Activated naive CD4-positive, alpha-beta T cell (primary cell): ENCODE measurements around the gene PRKN.
"Not testable (repeated sequence)": the region's sequence is repeated elsewhere in the genome, so short reads cannot be mapped to it uniquely, and the experiment has no call there.

Source experiments
- DNase-seq, 4 experiments: peaks; one replicate each; lab custom pipeline; 2025; lab: John Stamatoyannopoulos, UW

Gene PRKN

DNA sequence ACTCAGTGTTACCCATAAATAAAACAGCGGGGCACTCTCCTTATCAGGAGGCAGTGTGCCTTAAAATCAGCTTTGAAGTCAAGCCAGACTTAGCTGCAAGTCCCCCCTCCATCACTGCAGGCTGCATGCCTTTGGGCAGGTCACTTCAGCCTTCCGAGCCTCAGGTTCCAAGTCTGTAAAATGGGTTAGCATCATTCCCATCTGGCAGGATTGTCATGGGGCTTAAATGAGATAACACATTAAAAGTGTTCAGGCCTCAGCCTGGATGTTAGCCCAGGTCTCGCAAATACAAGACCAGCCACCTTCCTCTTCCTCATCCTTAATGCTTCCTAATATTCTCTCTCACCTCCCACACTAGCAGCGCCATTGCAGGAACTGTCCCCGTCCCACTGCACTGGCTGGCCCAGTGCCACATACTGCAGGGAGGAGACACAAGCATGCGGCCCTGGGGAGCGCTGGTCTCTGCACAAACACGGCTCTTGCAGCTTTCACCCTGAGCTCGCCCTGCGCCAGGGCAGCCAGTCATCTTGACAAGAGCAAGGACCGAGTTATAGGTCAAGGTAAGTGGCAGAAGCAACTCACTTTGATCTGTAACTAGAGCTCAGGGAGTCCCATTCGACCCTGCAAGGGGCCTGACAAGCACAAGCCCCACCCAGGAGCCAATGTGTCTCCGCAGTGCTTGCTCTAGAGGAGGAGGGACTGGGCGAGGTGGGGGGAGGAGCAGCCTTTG, 889.1 kb downstream of the PRKN start:
- no peak for DNase-seq

GRCh38 chr6:161837854-161838253, 889.7 kb downstream of the PRKN start:
- DNase-seq = no peak

DNA sequence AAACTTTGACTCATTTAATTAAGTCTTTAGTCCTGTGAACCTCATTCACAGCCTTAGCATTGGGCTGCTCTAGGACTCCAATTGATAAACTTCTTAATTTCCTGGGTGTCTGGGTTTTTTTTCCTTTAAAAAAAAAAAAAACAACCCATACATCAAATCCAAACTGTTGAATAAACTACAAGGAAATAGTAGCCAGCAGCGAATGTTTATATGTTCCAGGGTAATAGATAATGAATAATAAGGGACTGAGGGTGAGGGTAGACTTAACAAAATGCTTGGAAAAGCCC, 890.2 kb downstream of the PRKN start:
- DNase-seq = no peak

DNA sequence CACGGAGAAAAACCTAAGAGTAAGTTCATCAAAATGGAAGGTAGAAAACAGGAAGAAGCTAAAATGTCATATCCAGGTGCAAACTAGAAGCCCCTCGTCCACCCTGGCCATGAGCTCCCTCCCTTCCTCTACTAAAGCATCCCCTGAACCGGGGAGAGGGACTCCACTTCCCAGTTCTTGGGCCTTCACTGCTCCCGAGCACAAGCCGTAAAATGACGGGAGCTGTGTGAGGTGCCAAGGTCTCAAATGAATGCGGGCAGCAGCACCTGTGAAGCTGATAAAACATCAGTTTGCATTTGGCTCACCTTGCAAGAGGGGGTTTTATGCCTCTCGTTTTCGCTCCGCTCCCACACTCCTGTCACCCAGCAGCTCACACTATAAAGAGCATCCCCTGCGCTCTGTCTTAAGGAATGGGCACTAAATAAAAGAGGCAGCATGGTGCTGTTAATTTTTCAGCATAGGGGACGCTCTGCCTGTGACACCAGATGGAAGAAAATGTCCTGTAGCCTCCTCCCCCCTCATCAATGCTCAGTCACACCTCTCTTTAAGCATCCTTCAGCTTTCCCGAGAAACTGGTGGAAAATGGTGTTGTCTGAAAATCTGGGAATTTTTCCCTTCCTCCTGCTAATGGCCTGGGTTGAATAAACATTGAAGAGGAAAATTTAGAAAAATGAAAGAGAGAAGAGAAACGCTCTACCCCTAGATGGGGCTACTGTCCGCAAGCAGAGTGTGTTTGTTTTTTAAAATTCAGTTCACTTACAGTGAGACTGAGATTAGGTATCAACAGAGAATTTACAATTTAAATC, 890.7 kb downstream of the PRKN start:
- no peak for DNase-seq

- no peak for DNase-seq
These were observed 891.9 kb downstream of the PRKN start for GRCh38 chr6:161835500-161836215.

DNA sequence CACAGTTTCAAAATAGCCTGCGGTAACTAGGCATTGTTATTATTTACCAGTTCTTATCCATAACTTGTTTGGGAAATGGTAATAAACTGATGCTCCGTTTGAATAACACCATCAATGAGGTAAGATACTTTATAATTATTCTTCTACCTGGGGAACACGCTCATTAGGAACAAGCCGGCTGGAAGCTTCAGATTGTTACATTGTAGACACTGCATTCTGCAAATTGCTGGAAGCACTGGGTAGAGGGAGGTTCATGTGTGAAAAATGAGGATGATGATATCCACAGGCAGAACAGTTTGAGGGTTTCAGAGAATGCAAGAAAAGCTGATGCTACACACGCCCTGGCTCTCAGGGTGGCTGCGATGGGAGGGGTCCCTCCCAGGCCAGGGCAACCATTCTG, 893.1 kb downstream of the PRKN start:
- no peak for DNase-seq

- no peak for DNase-seq
These were observed 894.3 kb downstream of the PRKN start for GRCh38 chr6:161833099-161833860.

DNA sequence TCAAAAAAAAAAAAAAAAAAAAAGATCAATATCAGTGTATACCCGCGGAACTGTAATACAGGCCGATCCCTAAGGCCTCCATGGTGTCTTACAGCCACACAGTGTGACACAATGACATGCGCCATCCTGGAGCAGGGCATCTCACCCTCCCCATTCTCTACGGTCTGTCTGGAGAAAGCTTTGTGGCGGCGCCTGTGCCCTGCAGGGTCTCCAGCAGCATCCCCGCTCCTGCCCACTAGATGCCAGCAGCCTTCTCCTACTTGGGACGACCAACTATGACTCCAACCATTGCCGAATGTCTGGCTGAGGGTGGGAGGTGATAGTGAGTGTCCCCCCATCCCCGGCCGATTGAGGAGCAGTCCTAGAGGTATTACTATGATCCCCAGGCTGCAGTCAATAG, 894.9 kb downstream of the PRKN start:
- no peak for DNase-seq

DNA sequence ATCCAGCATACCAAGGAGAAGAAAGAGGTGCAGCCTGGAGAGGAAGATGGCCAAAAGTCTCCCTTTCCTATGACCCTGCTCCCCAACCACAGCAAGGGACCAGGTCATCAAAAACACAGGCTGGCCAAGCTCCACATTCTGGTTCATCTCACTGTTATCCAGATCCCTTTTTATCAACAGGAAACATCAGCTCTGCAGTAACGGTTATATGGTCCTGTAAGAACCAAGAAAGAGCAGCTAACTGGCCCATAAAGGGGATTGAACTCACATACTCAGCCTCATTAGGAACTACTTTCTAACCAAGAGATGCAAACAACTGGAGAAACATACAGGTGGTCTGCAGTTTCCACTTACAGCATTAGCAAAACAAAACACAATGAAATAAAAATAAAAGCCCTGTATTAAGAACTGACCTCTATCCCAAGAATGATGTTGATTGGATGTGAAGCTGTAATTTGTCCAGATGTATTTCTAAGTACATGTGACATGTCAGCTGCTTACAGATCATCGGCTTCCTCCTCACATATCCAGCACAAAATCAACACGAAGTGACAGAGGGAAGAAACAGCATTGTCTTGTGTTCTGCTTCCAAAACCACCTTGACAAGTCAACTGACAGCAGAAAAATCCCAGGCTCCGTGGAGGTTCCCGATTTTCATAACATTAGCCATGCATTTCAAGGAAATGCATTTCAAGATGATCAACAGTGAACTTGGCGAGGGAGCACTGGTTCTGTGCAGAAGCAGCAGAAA, 896.5 kb downstream of the PRKN start:
- DNase-seq = no peak

DNA sequence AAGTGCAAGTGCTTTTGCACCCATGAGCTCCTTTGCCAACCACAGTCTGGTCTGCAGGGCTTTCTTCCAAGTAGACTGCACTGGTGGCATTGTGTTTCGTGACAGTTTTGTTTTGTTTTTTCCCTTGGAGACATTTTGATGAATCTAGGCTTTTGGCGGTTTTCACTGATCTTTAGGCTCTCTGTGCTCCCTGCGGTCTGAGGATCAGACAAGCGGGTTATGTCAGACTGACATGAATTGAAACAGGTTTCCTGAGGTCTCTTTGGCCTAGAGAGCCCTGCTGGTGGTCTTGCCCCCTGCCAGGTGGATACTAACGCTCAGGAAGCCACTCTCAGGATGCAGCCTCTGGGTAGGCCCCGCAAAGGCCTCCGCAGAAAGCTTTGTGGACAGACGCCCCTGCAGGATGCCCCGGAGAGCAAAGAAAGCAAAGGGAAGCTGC, 898.3 kb downstream of the PRKN start:
- DNase-seq = no peak

DNA sequence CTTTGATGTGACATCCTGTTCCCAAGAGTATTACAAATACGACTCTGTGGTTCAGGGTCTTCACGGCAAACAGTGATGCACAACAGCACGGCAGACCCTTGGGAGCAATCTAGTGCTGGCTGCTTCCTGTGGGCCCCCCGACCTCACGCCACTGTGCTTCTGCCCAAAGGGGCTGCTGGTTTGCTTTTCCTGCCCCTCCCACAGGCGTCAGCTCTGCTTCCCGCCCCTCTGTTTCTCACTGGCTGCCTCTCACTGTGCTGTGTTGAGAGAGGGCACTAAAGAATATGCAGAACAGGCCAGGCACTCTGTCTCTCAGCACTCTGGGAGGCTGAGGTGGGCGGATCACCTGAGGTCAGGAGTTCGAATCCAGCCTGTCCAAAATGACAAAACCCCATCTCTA, 899.2 kb downstream of the PRKN start:
- DNase-seq = no peak

DNA sequence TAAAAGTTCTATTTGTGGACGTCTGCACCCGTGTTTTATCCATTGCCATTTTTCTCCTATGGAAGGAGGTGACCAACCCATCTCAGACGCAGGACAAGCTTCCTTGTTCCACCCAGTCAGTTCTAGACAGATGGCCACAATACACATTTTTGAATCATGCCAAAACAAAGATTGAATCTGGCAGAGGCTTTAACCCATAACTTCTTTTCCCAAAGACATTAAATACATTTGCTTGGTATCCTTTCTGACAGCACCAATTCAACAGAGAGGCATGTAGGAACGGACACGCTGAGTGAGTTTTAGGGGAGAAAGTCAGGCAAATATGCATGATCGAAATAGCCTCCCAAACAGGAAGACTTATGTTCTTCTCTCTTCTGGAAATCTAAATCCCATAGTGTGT, 901.1 kb downstream of the PRKN start:
- no peak for DNase-seq

DNA sequence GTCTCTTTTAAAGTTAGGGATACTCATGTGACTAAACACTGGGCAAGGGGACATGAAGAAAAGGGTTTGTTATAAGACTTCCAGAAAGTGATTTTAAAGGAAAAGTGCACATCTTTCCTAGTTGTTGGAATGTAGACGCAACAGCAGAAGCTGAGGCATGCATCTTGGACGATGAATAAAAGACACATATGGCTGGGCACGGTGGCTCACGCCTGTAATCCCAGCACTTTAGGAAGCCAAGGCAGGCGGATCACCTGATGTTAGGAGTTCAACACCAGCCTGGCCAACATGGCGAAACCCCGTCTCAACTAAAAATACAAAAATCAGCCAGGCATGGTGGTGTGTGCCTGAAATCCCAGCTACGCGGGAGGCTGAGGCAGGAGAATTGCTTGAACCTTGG, 905.4 kb downstream of the PRKN start:
- DNase-seq = not testable (repeated sequence)

GRCh38 chr6:161817881-161818280, 909.7 kb downstream of the PRKN start:
- no peak for DNase-seq

- no peak for DNase-seq
These were observed 911.6 kb downstream of the PRKN start for GRCh38 chr6:161815965-161816364.

- DNase-seq = no peak
These were observed 914.4 kb downstream of the PRKN start for GRCh38 chr6:161813156-161813555.

DNA sequence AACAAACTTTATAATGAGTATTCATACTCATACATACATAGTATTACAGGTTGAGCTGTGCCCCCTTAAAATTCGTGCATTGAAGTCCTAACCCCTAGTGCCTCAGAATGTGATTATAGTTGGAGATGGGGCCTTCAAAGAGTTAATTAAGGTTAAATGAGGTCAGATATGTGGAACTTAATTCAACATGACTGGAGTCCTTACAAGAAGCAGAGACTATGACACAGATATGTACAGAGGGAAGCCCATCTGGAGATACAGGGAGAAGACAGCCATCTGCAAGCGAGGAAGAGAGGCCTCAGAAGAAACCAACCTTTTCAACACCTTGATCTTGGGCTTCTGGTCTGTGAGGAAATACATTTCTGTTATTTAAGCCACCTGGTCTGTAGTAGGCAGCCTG, 917.6 kb downstream of the PRKN start:
- no peak for DNase-seq

GRCh38 chr6:161804838-161805237, 922.7 kb downstream of the PRKN start:
- no peak for DNase-seq

DNA sequence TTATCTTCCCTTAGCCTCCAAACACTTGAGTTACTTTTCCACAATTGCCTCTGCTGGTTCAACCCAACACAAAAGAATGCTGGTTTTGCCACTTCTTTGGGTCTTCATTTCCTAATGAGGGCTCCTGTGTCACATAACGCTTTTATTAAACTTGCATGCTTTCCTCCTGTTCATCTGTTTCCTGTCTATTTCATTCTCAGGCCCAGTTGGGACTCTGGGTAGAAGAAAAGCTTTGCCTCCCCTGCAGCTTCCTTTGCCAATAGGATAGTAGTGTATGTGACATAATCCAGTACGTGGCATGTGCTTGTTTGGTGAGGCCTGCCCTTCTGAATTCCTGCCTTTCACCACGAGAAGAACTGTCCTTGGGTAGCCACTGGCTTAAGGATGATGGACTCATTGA, 924.4 kb downstream of the PRKN start:
- DNase-seq = no peak

DNA sequence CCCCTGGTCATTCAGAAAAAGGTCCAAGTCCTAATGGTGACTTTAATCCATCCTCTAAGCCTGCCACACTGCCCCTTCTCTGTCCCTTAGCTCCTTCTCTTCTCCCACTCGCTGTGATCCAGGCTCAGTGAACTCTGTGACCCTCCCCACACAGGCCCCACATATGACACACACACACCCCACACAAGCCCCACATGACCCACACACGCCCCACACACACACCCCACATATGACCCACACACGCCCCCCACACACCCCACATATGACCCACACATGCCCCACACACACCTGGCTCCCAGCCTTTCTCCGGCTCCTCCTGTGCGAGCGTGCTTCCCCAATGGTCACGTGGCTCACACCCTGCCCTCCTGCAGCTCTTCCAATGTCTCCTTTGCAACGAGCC, 925.3 kb downstream of the PRKN start:
- DNase-seq = no peak

DNA sequence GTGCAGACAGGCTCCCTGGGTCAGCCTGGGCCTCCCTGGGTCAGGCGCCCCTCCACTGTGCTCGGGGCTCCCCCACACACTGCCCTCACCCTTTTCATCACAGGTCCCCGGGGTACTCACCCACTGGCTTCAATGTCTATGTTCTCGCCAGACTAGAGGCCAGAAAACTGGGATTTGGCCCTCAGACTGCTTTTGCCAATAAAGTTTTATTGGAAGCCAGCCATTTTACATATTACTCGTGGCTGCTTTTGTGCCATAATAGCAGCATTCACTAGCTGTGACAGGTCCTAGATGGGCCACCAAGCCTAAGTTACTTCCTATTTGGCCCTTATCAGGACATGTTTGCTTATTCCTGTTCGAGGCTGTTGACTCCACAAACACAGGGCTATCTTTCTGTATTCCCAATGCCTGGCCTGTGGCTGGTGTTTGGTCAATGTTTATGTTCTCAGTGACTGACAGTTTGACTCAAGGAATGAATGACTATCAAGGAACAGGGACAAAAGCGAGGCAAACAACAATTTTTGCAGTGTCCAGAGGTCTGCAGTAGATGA, 928.6 kb downstream of the PRKN start:
- no peak for DNase-seq
